Muscle of leg (tissue), 11 donors: Measurements from ENCODE around the gene CHST15. TPM values are rescaled to one million over a fixed set of nuclear protein-coding genes. Genes with fewer than 3 reads are reported as not detected.

Experiments used
- DNase-seq: peaks from one replicate; pipeline ENCODE4 v3.0.0; 2013
- H3K27ac ChIP-seq: one replicate; pipeline ENCODE4 v1.5.1; 2013; ENCODE audit warnings: mild to moderate bottlenecking, low read length, control low read depth
- H3K27me3 ChIP-seq: one replicate; pipeline ENCODE4 v1.6.1; 2013; ENCODE audit warnings: low read length; ENCODE audit not compliant: control insufficient read depth, insufficient read depth
- H3K36me3 ChIP-seq: one replicate; pipeline ENCODE4 v1.6.1; 2013; ENCODE audit warnings: low read length; ENCODE audit not compliant: control insufficient read depth, insufficient read depth
- H3K4me1 ChIP-seq: one replicate; pipeline ENCODE4 v1.6.1; 2013; ENCODE audit warnings: low read length; ENCODE audit not compliant: control insufficient read depth, insufficient read depth
- H3K4me3 ChIP-seq: one replicate; pipeline ENCODE4 v1.5.1; 2013; ENCODE audit warnings: low read length, control low read depth
- H3K9me3 ChIP-seq: replicated peaks from 2 replicates; pipeline ENCODE4 v1.6.1; 2013; ENCODE audit warnings: low read depth, low read length; ENCODE audit not compliant: control insufficient read depth
- WGBS: methylation state at CpG from one replicate; pipeline ENCODE4 v1.1.5; 2013; ENCODE audit warnings: missing lambda C conversion rate; ENCODE audit not compliant: insufficient coverage; 5-methylcytosine and 5-hydroxymethylcytosine counted together
- polyA plus RNA-seq, 8 donors: library from polyadenylated mRNA; unstranded; fragments of 120-200 nt; gene quantifications; one replicate each; pipeline versions ENCODE4 v1.2.1 to v1.2.3, GENCODE V29; 2013; ENCODE audit warnings: inconsistent platforms in 1 of 8, low replicate concordance in 1 of 8; ENCODE audit not compliant: insufficient read length in 8 of 8, insufficient read depth in 1 of 8
- total RNA-seq: library from RNA; stranded (reverse); fragments of 120-200 nt; gene quantifications from one replicate; pipeline ENCODE4 v1.2.4, GENCODE V29; 2013

The CHST15 gene
- total and polyA plus RNA-seq, 9 donors = 10.6 to 19.7 (median 16.3) TPM

- Histone ChIP-seq H3K36me3 (no peaks in the 10 kb centered on the region), H3K9me3 (peaks cover 2% of the 10 kb centered on the region), H3K27me3 (no peaks in the 10 kb centered on the region), H3K27ac (no peak overlapping the region), H3K4me3 (no peak overlapping the region), H3K4me1 (no peaks in the 10 kb centered on the region)
- WGBS = 60% methylated on average over 4 of the region's 9 CpGs
- DNase-seq = no peak
Measured at GRCh38 chr10:124131172-124131571, 37.8 kb upstream of the CHST15 start.

GRCh38 chr10:124130198-124130900, 37.0 kb upstream of the CHST15 start:
- Histone ChIP-seq H3K27ac (no peak overlapping the region), H3K4me1 (no peaks in the 10 kb centered on the region), H3K4me3 (no peak overlapping the region), H3K9me3 (no peaks in the 10 kb centered on the region), H3K36me3 (no peaks in the 10 kb centered on the region), H3K27me3 (no peaks in the 10 kb centered on the region)
- no peak for DNase-seq
- 88% methylated on average over 5 of the region's 7 CpGs for WGBS

GRCh38 chr10:124129471-124129870, 36.1 kb upstream of the CHST15 start:
- H3K4me3 ChIP-seq = no peak overlapping the region
- no peak overlapping the region for H3K27ac ChIP-seq
- H3K36me3 ChIP-seq = no peaks in the 10 kb centered on the region
- no peaks in the 10 kb centered on the region for H3K27me3 ChIP-seq
- no peaks in the 10 kb centered on the region for H3K9me3 ChIP-seq
- H3K4me1 ChIP-seq = no peaks in the 10 kb centered on the region
- 86% methylated on average over 4 of the region's 5 CpGs for WGBS
- DNase-seq = no peak

GRCh38 chr10:124128811-124129145, 35.4 kb upstream of the CHST15 start:
- Histone ChIP-seq H3K27me3 (no peaks in the 10 kb centered on the region), H3K9me3 (no peaks in the 10 kb centered on the region), H3K4me1 (no peaks in the 10 kb centered on the region), H3K36me3 (no peaks in the 10 kb centered on the region), H3K27ac (no peak overlapping the region), H3K4me3 (no peak overlapping the region)
- 93% methylated on average over 5 of the region's 5 CpGs for WGBS
- no peak for DNase-seq

- no peak for DNase-seq
- WGBS = 85% methylated on average over 10 of the region's 14 CpGs
Measured at GRCh38 chr10:124127965-124128810, 34.8 kb upstream of the CHST15 start.

GRCh38 chr10:124127563-124127962, 34.2 kb upstream of the CHST15 start:
- 84% methylated on average over 9 of the region's 9 CpGs for WGBS
- H3K36me3 ChIP-seq = no peaks in the 10 kb centered on the region

More at GRCh38 chr10:124127965-124128810, 34.8 kb upstream of the CHST15 start:
- Histone ChIP-seq H3K27ac (no peak overlapping the region), H3K9me3 (no peaks in the 10 kb centered on the region), H3K4me1 (no peaks in the 10 kb centered on the region), H3K4me3 (no peak overlapping the region), H3K36me3 (no peaks in the 10 kb centered on the region), H3K27me3 (no peaks in the 10 kb centered on the region)

GRCh38 chr10:124126983-124127385, 33.6 kb upstream of the CHST15 start:
- no peaks in the 10 kb centered on the region for H3K36me3 ChIP-seq
- no peak overlapping the region for H3K27ac ChIP-seq
- H3K4me1 ChIP-seq = peaks cover 9% of the 10 kb centered on the region
- no peaks in the 10 kb centered on the region for H3K27me3 ChIP-seq
- H3K4me3 ChIP-seq = no peak overlapping the region
- WGBS = 87% methylated on average over 9 of the region's 9 CpGs
- no peak for DNase-seq
- no peaks in the 10 kb centered on the region for H3K9me3 ChIP-seq

More at GRCh38 chr10:124127563-124127962, 34.2 kb upstream of the CHST15 start:
- no peaks in the 10 kb centered on the region for H3K9me3 ChIP-seq
- no peak overlapping the region for H3K4me3 ChIP-seq
- no peaks in the 10 kb centered on the region for H3K27me3 ChIP-seq
- H3K27ac ChIP-seq = no peak overlapping the region
- DNase-seq = no peak
- H3K4me1 ChIP-seq = peaks cover 3% of the 10 kb centered on the region

GRCh38 chr10:124126145-124126982, 33.0 kb upstream of the CHST15 start:
- 45% methylated on average over 7 of the region's 11 CpGs for WGBS

GRCh38 chr10:124125305-124126116, 32.1 kb upstream of the CHST15 start:
- 75% methylated on average over 7 of the region's 10 CpGs for WGBS
- DNase-seq = no peak
- no peak overlapping the region for H3K27ac ChIP-seq

More at GRCh38 chr10:124126145-124126982, 33.0 kb upstream of the CHST15 start:
- no peaks in the 10 kb centered on the region for H3K27me3 ChIP-seq
- H3K4me3 ChIP-seq = no peak overlapping the region
- no peaks in the 10 kb centered on the region for H3K36me3 ChIP-seq
- no peak overlapping the region for H3K27ac ChIP-seq
- peaks cover 15% of the 10 kb centered on the region for H3K4me1 ChIP-seq
- H3K9me3 ChIP-seq = no peaks in the 10 kb centered on the region
- no peak for DNase-seq

More at GRCh38 chr10:124125305-124126116, 32.1 kb upstream of the CHST15 start:
- no peaks in the 10 kb centered on the region for H3K27me3 ChIP-seq
- no peaks in the 10 kb centered on the region for H3K36me3 ChIP-seq
- H3K4me3 ChIP-seq = no peak overlapping the region
- no peaks in the 10 kb centered on the region for H3K9me3 ChIP-seq
- H3K4me1 ChIP-seq = peaks cover 15% of the 10 kb centered on the region
